Body of pancreas (tissue), 4 donors: Measurements from ENCODE around the gene CDH20.

Source experiments
- POLR2A ChIP-seq, 3 donors: fragments of 450-650 bp; IDR thresholded peaks; one replicate each; pipeline ENCODE4 v1.6.1; 2016; ENCODE audit warnings: antibody characterized with exemption in 3 of 3, mild to moderate bottlenecking in 2 of 3
- TF ChIP-seq, protein P1 (sequence below), 7 experiments: fragments of 450-650 bp in 4 of 7; fragments of 200-600 bp in 3 of 7; sonication (generic) in 3 of 7; IDR thresholded peaks; one replicate each; pipeline ENCODE4 v1.5.1; 2016 to 2019; ENCODE audit warnings: antibody characterized with exemption in 7 of 7

DNA sequence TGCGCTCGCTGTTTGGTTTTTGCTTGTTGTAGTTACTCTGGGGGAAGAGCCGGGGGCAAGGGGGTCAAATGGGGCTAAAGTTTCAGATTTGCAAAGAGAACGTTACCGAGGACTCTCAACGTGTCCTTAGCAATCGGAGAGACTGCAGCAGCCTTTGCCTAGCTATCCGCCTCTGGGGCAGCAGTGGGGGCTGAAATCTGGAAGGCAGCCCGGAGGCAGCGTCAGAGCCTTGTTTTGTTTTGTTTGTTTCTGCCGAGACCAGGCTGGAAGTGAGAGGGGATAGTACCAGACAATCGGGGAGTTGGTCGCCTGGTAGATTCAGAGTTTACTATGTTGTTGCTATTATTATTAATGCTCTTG lies 1.2 kb downstream of the CDH20 start:
- TF ChIP-seq POLR2A (IDR thresholded peaks at IDR 0.05): no peak
- TF ChIP-seq, protein P1, sequence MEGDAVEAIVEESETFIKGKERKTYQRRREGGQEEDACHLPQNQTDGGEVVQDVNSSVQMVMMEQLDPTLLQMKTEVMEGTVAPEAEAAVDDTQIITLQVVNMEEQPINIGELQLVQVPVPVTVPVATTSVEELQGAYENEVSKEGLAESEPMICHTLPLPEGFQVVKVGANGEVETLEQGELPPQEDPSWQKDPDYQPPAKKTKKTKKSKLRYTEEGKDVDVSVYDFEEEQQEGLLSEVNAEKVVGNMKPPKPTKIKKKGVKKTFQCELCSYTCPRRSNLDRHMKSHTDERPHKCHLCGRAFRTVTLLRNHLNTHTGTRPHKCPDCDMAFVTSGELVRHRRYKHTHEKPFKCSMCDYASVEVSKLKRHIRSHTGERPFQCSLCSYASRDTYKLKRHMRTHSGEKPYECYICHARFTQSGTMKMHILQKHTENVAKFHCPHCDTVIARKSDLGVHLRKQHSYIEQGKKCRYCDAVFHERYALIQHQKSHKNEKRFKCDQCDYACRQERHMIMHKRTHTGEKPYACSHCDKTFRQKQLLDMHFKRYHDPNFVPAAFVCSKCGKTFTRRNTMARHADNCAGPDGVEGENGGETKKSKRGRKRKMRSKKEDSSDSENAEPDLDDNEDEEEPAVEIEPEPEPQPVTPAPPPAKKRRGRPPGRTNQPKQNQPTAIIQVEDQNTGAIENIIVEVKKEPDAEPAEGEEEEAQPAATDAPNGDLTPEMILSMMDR (IDR thresholded peaks at IDR 0.05): no peak
